GM23248 (cell line): ENCODE data around the gene MSX1.

Source experiments
- EZH2 ChIP-seq: fragments of 200-600 bp; sonication (generic); IDR thresholded peaks from 2 replicates; pipeline ENCODE4 v1.6.1; 2018; ENCODE audit warnings: antibody characterized with exemption, mild to moderate bottlenecking; ENCODE audit not compliant: insufficient read depth, poor library complexity, severe bottlenecking
- EZH2phosphoT487 ChIP-seq: fragments of 200-600 bp; sonication (generic); IDR thresholded peaks from 2 replicates; pipeline ENCODE4 v1.6.1; 2018; ENCODE audit warnings: antibody characterized with exemption, moderate library complexity, mild to moderate bottlenecking, low read depth; ENCODE audit not compliant: insufficient read depth

DNA sequence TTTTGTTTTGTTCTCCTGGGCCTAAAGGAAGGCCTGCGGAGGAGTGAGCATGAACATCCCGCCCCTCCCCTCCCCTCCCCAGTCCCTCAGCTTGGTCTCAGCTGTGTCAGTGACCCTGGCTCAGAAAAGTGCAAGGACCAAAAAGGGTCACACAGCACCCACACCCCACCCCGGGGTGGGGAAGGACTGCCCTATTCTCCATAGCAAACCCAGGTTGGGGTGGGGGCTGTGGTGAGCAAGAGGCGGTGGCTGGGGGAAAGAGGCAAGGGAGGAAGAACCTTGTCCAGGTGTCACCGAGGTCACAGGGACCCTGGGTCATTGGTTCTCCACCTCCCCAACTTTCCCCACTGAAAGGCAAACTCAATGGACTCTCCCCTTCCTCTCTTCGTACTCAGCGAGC lies 7.6 kb upstream of the MSX1 start:
- TF ChIP-seq EZH2 (no peak), EZH2phosphoT487 (no peak)
